Ovary (tissue), 3 donors: ENCODE data around the gene CCDC91.

Experiments used
- CTCF ChIP-seq, 3 donors: fragments of 450-650 bp in 2 of 3; fragments of 200-600 bp in 1 of 3; IDR thresholded peaks; one replicate each; pipeline versions ENCODE4 v1.5.1 to v1.8.0; 2016 to 2022; ENCODE audit warnings: antibody characterized with exemption in 3 of 3, mild to moderate bottlenecking in 1 of 3
- EP300 ChIP-seq: sonication (generic); formaldehyde crosslinking; IDR thresholded peaks from one replicate; pipeline ENCODE4 v1.6.1; 2017; ENCODE audit warnings: antibody characterized with exemption
- POLR2A ChIP-seq: fragments of 450-650 bp; IDR thresholded peaks from one replicate; pipeline ENCODE4 v1.6.1; 2017; ENCODE audit warnings: antibody characterized with exemption, mild to moderate bottlenecking, moderate library complexity
- donor health status: DM: no; HTN: no; CAD: no.

DNA sequence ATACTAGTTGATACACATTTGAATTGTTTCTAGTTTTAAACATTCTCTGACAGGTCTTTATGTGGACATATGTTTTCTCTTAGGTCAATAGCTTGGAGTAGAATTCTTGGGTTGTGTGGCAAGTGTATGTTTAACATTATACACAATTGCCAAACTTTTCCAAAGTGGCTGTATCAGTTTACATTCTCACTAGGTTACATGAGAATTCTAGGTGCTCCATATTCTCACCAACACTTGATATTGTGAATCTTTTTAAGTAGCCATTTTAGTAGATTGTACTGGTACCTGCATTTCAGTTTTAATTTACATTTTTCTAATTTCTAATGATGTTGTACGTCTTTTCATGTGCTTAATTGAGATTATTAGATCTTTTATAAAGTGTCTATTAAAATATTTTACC, 28.6 kb downstream of the CCDC91 start:
- TF ChIP-seq EP300 (no peak), POLR2A (no peak), CTCF (IDR thresholded peaks at IDR 0.05) (no peak)
